Muscle of back (tissue), 13 donors: ENCODE data around the gene SERPINA7. TPM values are rescaled to one million over a fixed set of nuclear protein-coding genes. Genes with fewer than 3 reads are reported as not detected.
"Not testable (repeated sequence)": the region's sequence is repeated elsewhere in the genome, so short reads cannot be mapped to it uniquely, and the experiment has no call there.

ENCODE experiments used
- DNase-seq, 3 donors: peaks; one replicate each; pipeline versions ENCODE4 v3.0.0 to v3.0.0-alpha.2; 2013
- long read RNA-seq, 9 donors: transcript quantifications; one replicate each; lab custom pipeline, GENCODE V29; 2026
- polyA plus RNA-seq, 10 donors: library from polyadenylated mRNA; unstranded; fragments of 120-200 nt; gene quantifications; one replicate each; pipeline ENCODE4 v1.2.1, GENCODE V29; 2013; ENCODE audit not compliant: insufficient read length in 10 of 10

Gene SERPINA7
- under 1 TPM in 1 of 10 donors, not detected in 9; 0.35 TPM for polyA plus RNA-seq
- long read RNA-seq, donor 1 = 0 reads
- long read RNA-seq, donor 2 = 0 reads
- long read RNA-seq, donor 3 = 0 reads
- long read RNA-seq, donor 4 = 0 reads
- long read RNA-seq, donor 5 = 0 reads
- long read RNA-seq, donor 6 = 0 reads
- long read RNA-seq, donor 7 = 0 reads
- long read RNA-seq, donor 8 = 0 reads
- long read RNA-seq, donor 9 = 0 reads

GRCh38 chrX:106038625-106039024, at the start of gene SERPINA7:
SERPINA7 (minus strand) TSS chrX:106038727; CDS start chrX:106037058, 1,669 bp downstream.
- no peak for DNase-seq

GRCh38 chrX:106069048-106069447, 30.5 kb upstream of the SERPINA7 start:
- no peak for DNase-seq

GRCh38 chrX:106050054-106050453, 11.5 kb upstream of the SERPINA7 start:
- no peak for DNase-seq

- DNase-seq = no peak
Measured at GRCh38 chrX:106042296-106042695, 3.8 kb upstream of the SERPINA7 start.

- peak; percentile 2 to 56 (median 10) for DNase-seq
Measured at GRCh38 chrX:106040861-106041260, 2.3 kb upstream of the SERPINA7 start.

GRCh38 chrX:106039920-106040319, 1.4 kb upstream of the SERPINA7 start:
- no peak for DNase-seq

GRCh38 chrX:106037835-106038473, 573 bp downstream of the SERPINA7 start:
- no peak for DNase-seq

GRCh38 chrX:106036716-106037115, 1.8 kb downstream of the SERPINA7 start:
- no peak for DNase-seq

- DNase-seq = no peak
Measured at GRCh38 chrX:106035064-106035463, 3.5 kb downstream of the SERPINA7 start.

- DNase-seq = no peak
Measured at GRCh38 chrX:106023947-106024346, 14.6 kb downstream of the SERPINA7 start.

GRCh38 chrX:106022238-106022637, 16.3 kb downstream of the SERPINA7 start:
- DNase-seq = no peak

- no peak for DNase-seq
Measured at GRCh38 chrX:106014119-106014775, 24.3 kb downstream of the SERPINA7 start.

GRCh38 chrX:106009145-106009544, 29.4 kb downstream of the SERPINA7 start:
- no peak for DNase-seq

GRCh38 chrX:106007815-106008214, 30.7 kb downstream of the SERPINA7 start:
- no peak for DNase-seq

GRCh38 chrX:106005684-106006083, 32.8 kb downstream of the SERPINA7 start:
- DNase-seq = no peak

- not testable (repeated sequence) for DNase-seq
Measured at GRCh38 chrX:106000609-106001008, 37.9 kb downstream of the SERPINA7 start.

GRCh38 chrX:106000203-106000602, 38.3 kb downstream of the SERPINA7 start:
- DNase-seq = no peak

- DNase-seq = no peak
Measured at GRCh38 chrX:105999294-105999693, 39.2 kb downstream of the SERPINA7 start.

- DNase-seq = not testable (repeated sequence)
Measured at GRCh38 chrX:105988487-105988886, 50.0 kb downstream of the SERPINA7 start.
